Smooth muscle cell (in vitro differentiated cells): ENCODE results near the gene MPP1. TPM values are rescaled to one million over a fixed set of nuclear protein-coding genes. Genes with fewer than 3 reads are reported as not detected.
"Not testable (repeated sequence)": the region's sequence is repeated elsewhere in the genome, so short reads cannot be mapped to it uniquely, and the experiment has no call there.

ENCODE experiments used
- DNase-seq: peaks from one replicate; lab custom pipeline; 2025; ENCODE audit not compliant: unreplicated experiment; lab: John Stamatoyannopoulos, UW
- H2AFZ ChIP-seq: fragments of 200-600 bp; sonication (generic); 2 replicates; pipeline ENCODE4 v1.6.0; 2016; ENCODE audit warnings: antibody characterized with exemption, low read depth, mild to moderate bottlenecking
- H3F3A ChIP-seq: fragments of 200-600 bp; sonication (generic); 2 replicates; pipeline ENCODE4 v1.6.0; 2017; ENCODE audit warnings: antibody characterized with exemption, low read depth
- H3K27ac ChIP-seq: fragments of 200-600 bp; sonication (generic); 2 replicates; pipeline ENCODE4 v1.5.1; 2016; ENCODE audit warnings: low read depth, mild to moderate bottlenecking
- H3K27me3 ChIP-seq: fragments of 200-600 bp; sonication (generic); 2 replicates; pipeline ENCODE4 v1.6.1; 2016; ENCODE audit warnings: low read depth, mild to moderate bottlenecking
- H3K36me3 ChIP-seq: fragments of 200-600 bp; sonication (generic); 2 replicates; pipeline ENCODE4 v1.5.1; 2016; ENCODE audit warnings: low read depth
- H3K4me1 ChIP-seq: fragments of 200-600 bp; sonication (generic); 2 replicates; pipeline ENCODE4 v1.5.1; 2016; ENCODE audit warnings: low read depth
- H3K4me2 ChIP-seq: fragments of 200-600 bp; sonication (generic); 2 replicates; pipeline ENCODE4 v1.6.0; 2016; ENCODE audit warnings: mild to moderate bottlenecking
- H3K4me3 ChIP-seq: fragments of 200-600 bp; sonication (generic); 2 replicates; pipeline ENCODE4 v1.5.1; 2016; ENCODE audit warnings: mild to moderate bottlenecking
- H3K79me2 ChIP-seq: fragments of 200-600 bp; sonication (generic); 2 replicates; pipeline ENCODE4 v1.6.0; 2016; ENCODE audit warnings: low read depth, mild to moderate bottlenecking
- H3K9ac ChIP-seq: fragments of 200-600 bp; sonication (generic); 2 replicates; pipeline ENCODE4 v1.6.0; 2016; ENCODE audit warnings: low read depth
- H3K9me3 ChIP-seq: fragments of 200-600 bp; sonication (generic); replicated peaks from 2 replicates; pipeline ENCODE4 v1.5.1; 2016; ENCODE audit warnings: low read depth
- H4K20me1 ChIP-seq: fragments of 200-600 bp; sonication (generic); 2 replicates; pipeline ENCODE4 v1.6.0; 2016; ENCODE audit warnings: low read depth
- WGBS: methylation state at CpG from one replicate; pipeline ENCODE4 v1.1.7; 2016; ENCODE audit warnings: low lambda C conversion rate; 5-methylcytosine and 5-hydroxymethylcytosine counted together
- polyA plus RNA-seq: library from polyadenylated mRNA; unstranded; fragments of >200 nt; fragmentation: Nextera tagmentation; extraction: Ambion mirVana; gene quantifications from 2 replicates; pipeline ENCODE4 v1.2.1, GENCODE V29; 2016
- total RNA-seq: library from RNA; depleted of rRNA; stranded (reverse); fragments of >200 nt; gene quantifications from 2 replicates; pipeline ENCODE4 v1.2.3, GENCODE V29; 2014
- TF ChIP-seq, protein P1 (sequence below): fragments of 200-600 bp; sonication (generic); IDR thresholded peaks from 2 replicates; pipeline ENCODE4 v1.5.1; 2017; ENCODE audit warnings: borderline replicate concordance, mild to moderate bottlenecking, antibody characterized with exemption; ENCODE audit not compliant: insufficient read depth, poor library complexity, severe bottlenecking

MPP1 gene
- total and polyA plus RNA-seq, 2 experiments from 2014 or later = 15.1 to 17.5 TPM

DNA sequence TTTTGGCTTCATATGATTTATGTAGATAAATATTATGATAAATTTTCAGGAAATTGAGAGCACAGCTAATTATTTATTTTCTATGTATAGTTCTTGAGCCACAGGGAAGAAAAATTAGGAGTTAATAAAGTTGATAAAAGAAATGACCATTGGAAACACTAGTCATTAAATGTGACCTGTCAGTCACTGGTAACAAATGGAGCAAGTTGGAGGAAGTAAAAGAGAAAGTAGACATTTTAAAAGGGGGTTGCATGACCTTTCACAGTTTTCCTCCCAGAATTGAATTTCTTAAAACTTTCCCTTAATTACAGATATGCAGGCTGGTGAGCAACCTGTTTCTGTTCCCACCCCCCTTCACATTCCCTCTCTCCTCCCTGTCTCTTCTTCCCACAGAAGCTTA, 23.8 kb upstream of the MPP1 start:
- Histone ChIP-seq H3F3A (no peaks in the 10 kb centered on the region), H4K20me1 (no peaks in the 10 kb centered on the region), H3K27me3 (no peaks in the 10 kb centered on the region), H3K9me3 (no peaks in the 10 kb centered on the region), H3K27ac (no peak overlapping the region), H3K4me1 (no peaks in the 10 kb centered on the region), H2AFZ (no peak overlapping the region), H3K4me2 (no peak overlapping the region), H3K36me3 (no peaks in the 10 kb centered on the region), H3K9ac (no peak overlapping the region), H3K79me2 (no peaks in the 10 kb centered on the region), H3K4me3 (no peak overlapping the region)
- DNase-seq = no peak
- TF ChIP-seq, protein P1, sequence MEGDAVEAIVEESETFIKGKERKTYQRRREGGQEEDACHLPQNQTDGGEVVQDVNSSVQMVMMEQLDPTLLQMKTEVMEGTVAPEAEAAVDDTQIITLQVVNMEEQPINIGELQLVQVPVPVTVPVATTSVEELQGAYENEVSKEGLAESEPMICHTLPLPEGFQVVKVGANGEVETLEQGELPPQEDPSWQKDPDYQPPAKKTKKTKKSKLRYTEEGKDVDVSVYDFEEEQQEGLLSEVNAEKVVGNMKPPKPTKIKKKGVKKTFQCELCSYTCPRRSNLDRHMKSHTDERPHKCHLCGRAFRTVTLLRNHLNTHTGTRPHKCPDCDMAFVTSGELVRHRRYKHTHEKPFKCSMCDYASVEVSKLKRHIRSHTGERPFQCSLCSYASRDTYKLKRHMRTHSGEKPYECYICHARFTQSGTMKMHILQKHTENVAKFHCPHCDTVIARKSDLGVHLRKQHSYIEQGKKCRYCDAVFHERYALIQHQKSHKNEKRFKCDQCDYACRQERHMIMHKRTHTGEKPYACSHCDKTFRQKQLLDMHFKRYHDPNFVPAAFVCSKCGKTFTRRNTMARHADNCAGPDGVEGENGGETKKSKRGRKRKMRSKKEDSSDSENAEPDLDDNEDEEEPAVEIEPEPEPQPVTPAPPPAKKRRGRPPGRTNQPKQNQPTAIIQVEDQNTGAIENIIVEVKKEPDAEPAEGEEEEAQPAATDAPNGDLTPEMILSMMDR = no peak

DNA sequence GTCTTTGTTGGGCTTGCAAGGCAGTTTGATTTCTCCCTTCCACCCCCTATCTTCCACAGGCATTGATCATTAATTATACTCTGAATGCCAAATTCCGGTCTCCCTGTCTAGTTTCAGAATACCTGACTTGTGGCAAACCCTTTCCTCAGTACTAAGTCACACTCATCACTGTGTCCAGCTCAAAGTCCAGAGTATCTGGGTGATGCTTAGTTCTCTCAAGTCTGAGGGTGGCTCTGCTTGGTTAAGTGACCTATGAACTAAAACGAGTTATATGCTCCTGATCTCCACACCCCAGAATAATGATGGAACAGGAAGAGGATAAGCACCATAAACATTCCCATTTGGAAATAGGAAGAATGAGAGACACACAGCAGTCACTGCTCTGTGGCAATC, 22.7 kb upstream of the MPP1 start:
- H3K9ac ChIP-seq = no peak overlapping the region
- no peak overlapping the region for H3K4me2 ChIP-seq
- H3K27ac ChIP-seq = no peak overlapping the region
- no peak overlapping the region for H2AFZ ChIP-seq
- no peak overlapping the region for H3K4me3 ChIP-seq
- no peaks in the 10 kb centered on the region for H3K4me1 ChIP-seq
- TF ChIP-seq, protein P1 = no peak
- H4K20me1 ChIP-seq = no peaks in the 10 kb centered on the region
- DNase-seq = no peak
- no peaks in the 10 kb centered on the region for H3K36me3 ChIP-seq
- 75% methylated on average over 2 of the region's 2 CpGs for WGBS
- H3F3A ChIP-seq = no peaks in the 10 kb centered on the region
- no peaks in the 10 kb centered on the region for H3K79me2 ChIP-seq
- H3K9me3 ChIP-seq = no peaks in the 10 kb centered on the region
- H3K27me3 ChIP-seq = no peaks in the 10 kb centered on the region

DNA sequence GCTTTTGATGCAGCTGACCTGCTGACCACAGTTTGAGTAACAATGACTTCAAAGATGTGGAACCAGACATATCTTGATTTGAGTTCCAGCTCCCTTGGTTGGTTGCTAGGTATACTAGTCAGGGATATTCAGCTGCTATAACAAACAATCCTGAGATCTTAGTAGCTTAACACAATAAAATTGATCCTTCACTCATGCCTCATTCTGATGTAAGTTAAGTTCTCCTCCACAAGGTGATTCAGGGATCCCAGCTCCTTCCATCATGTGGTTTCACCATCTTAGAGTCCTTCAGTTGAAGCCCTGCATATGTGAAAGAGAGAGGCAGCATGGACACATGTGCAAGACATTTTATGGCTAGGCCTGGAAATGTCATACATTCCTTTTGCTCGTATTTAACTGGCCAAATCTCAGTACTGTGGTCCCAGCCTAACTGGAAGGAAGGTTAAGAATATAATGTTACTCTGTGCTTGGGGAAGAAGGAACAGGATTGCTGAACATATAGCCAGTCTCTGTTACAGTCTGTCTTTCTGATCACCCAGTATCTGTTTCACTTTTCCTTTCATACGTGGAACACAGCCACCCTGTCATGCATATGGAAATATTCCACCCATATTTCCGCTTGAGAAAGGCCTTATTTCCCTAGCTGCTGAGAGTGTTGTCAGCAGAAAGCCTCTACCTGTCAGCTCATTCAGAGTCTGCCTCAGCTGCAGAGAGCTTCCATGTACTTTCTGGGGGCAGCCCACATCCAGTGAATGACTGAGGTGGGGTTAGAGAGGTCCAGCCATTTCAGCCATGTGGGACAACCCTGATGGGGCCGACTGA, 22.1 kb upstream of the MPP1 start:
- H3K4me2 ChIP-seq = no peak overlapping the region
- H3K27ac ChIP-seq = no peak overlapping the region
- no peaks in the 10 kb centered on the region for H3K79me2 ChIP-seq
- no peaks in the 10 kb centered on the region for H3K27me3 ChIP-seq
- no peak overlapping the region for H3K9ac ChIP-seq
- no peaks in the 10 kb centered on the region for H4K20me1 ChIP-seq
- H2AFZ ChIP-seq = no peak overlapping the region
- no peaks in the 10 kb centered on the region for H3K9me3 ChIP-seq
- no peaks in the 10 kb centered on the region for H3K4me1 ChIP-seq
- no peaks in the 10 kb centered on the region for H3K36me3 ChIP-seq
- DNase-seq = no peak
- TF ChIP-seq, protein P1 = no peak
- no peaks in the 10 kb centered on the region for H3F3A ChIP-seq
- WGBS = 57% methylated on average over 4 of the region's 4 CpGs
- H3K4me3 ChIP-seq = no peak overlapping the region

DNA sequence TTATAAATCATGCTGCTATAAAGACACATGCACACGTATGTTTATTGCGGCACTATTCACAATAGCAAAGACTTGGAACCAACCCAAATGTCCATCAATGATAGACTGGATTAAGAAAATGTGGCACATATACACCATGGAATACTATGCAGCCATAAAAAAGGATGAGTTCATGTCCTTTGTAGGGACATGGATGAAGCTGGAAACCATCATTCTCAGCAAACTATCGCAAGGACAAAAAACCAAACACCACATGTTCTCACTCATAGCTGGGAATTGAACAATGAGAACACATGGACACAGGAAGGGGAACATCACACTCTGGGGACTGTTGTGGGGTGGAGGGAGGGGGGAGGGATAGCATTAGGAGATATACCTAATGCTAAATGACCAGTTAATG, 20.3 kb upstream of the MPP1 start:
- WGBS = 91% methylated on average over 3 of the region's 3 CpGs
- H4K20me1 ChIP-seq, H3K9ac ChIP-seq, H3K79me2 ChIP-seq, H3K27ac ChIP-seq, H2AFZ ChIP-seq, H3K4me1 ChIP-seq, H3K27me3 ChIP-seq, H3K9me3 ChIP-seq, H3K4me2 ChIP-seq, H3F3A ChIP-seq, H3K4me3 ChIP-seq, H3K36me3 ChIP-seq, DNase-seq: not testable (repeated sequence)
